SK-N-SH treated with all-trans-retinoic acid at 6 μM for 48 hours (cell line): ENCODE results near the gene EFCAB5.

Source experiments
- CREB5 ChIP-seq: fragments of 250-450 bp; sonication (Bioruptor Pico); IDR thresholded peaks from 2 replicates; pipeline ENCODE4 v1.5.1; 2020; ENCODE audit warnings: low read depth, mild to moderate bottlenecking, moderate library complexity
- CSDC2 ChIP-seq: fragments of 250-450 bp; sonication (Bioruptor Pico); IDR thresholded peaks from 2 replicates; pipeline ENCODE4 v1.5.0; 2020; ENCODE audit warnings: mild to moderate bottlenecking, moderate library complexity
- ESRRG ChIP-seq: fragments of 250-450 bp; sonication (Bioruptor Pico); IDR thresholded peaks from 2 replicates; pipeline ENCODE4 v1.6.1; 2021; ENCODE audit warnings: mild to moderate bottlenecking
- GLIS3 ChIP-seq: fragments of 250-450 bp; sonication (Bioruptor Pico); IDR thresholded peaks from 2 replicates; pipeline ENCODE4 v1.5.0; 2020; ENCODE audit warnings: mild to moderate bottlenecking, moderate library complexity
- RARB ChIP-seq: fragments of 250-450 bp; sonication (Bioruptor Pico); IDR thresholded peaks from 2 replicates; pipeline ENCODE4 v1.8.0; 2021; ENCODE audit warnings: mild to moderate bottlenecking, moderate library complexity
- ZC3H10 ChIP-seq: fragments of 250-450 bp; sonication (Bioruptor Pico); IDR thresholded peaks from 2 replicates; pipeline ENCODE4 v1.5.1; 2021; ENCODE audit warnings: mild to moderate bottlenecking, moderate library complexity
- ZFP3 ChIP-seq: fragments of 250-450 bp; sonication (Bioruptor Pico); IDR thresholded peaks from 2 replicates; pipeline ENCODE4 v1.5.0; 2020; ENCODE audit warnings: mild to moderate bottlenecking, moderate library complexity
- ZFP30 ChIP-seq: fragments of 450-650 bp; formaldehyde crosslinking; IDR thresholded peaks from 2 replicates; pipeline ENCODE4 v1.5.0; 2022; ENCODE audit warnings: mild to moderate bottlenecking, moderate library complexity
- ZNF70 ChIP-seq: fragments of 450-650 bp; formaldehyde crosslinking; IDR thresholded peaks from 2 replicates; pipeline ENCODE4 v1.5.0; 2020; ENCODE audit warnings: mild to moderate bottlenecking, moderate library complexity
- ZNF8 ChIP-seq: fragments of 450-650 bp; formaldehyde crosslinking; IDR thresholded peaks from 2 replicates; pipeline ENCODE4 v1.5.0; 2020; ENCODE audit warnings: mild to moderate bottlenecking, moderate library complexity
- TF ChIP-seq, protein P1 (sequence below): fragments of 250-450 bp; sonication (Bioruptor Pico); IDR thresholded peaks from 2 replicates; pipeline ENCODE4 v1.8.0; 2020; ENCODE audit warnings: mild to moderate bottlenecking, moderate library complexity, borderline replicate concordance

DNA sequence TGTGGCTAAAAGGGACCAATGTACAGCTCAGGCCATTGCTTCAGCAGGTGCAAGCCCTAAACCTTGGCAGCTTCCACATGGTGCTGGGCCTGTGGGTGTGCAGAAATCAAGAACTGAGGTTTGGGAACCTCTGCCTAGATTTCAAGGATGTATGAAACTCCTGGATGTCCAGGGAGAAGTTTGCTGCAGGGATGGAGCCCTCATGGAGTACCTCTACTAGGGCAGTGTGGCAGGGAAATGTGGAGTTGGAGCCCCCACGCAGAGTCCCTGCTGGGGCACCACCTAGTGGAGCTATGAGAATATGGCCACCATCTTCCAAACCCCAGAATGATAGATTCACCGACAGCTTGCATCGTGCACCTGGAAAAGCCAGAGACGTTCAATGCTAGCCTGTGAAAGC is 13.0 kb downstream of the EFCAB5 start:
- TF ChIP-seq ZFP30 (CRISPR knock-in tag): no peak
- no peak for TF ChIP-seq ZC3H10 (CRISPR knock-in tag)
- no peak for TF ChIP-seq CSDC2 (CRISPR knock-in tag)
- TF ChIP-seq CREB5: no peak
- no peak for TF ChIP-seq ZNF8 (CRISPR knock-in tag)
- no peak for TF ChIP-seq ZFP3 (CRISPR knock-in tag)
- no peak for TF ChIP-seq GLIS3
- TF ChIP-seq ESRRG (CRISPR knock-in tag): no peak
- TF ChIP-seq, protein P1, sequence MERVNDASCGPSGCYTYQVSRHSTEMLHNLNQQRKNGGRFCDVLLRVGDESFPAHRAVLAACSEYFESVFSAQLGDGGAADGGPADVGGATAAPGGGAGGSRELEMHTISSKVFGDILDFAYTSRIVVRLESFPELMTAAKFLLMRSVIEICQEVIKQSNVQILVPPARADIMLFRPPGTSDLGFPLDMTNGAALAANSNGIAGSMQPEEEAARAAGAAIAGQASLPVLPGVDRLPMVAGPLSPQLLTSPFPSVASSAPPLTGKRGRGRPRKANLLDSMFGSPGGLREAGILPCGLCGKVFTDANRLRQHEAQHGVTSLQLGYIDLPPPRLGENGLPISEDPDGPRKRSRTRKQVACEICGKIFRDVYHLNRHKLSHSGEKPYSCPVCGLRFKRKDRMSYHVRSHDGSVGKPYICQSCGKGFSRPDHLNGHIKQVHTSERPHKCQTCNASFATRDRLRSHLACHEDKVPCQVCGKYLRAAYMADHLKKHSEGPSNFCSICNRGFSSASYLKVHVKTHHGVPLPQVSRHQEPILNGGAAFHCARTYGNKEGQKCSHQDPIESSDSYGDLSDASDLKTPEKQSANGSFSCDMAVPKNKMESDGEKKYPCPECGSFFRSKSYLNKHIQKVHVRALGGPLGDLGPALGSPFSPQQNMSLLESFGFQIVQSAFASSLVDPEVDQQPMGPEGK: no peak
- TF ChIP-seq ZNF70: no peak
- TF ChIP-seq RARB (CRISPR knock-in tag): no peak
